RWPE1 (cell line): ENCODE results near the gene MED14.

Experiments used
- CTCF ChIA-PET: fragments of 350-600 bp; sonication (Branson Sonifier 250); formaldehyde crosslinking; extraction: SDS; loops from one replicate; lab custom pipeline; 2021; lab: Yijun Ruan, JAX
- POLR2A ChIA-PET: fragments of 400-600 bp; formaldehyde crosslinking; extraction: SDS; loops from one replicate; lab custom pipeline; 2020; ENCODE audit warnings: antibody characterized with exemption; ENCODE audit not compliant: low non-redundant PET; lab: Yijun Ruan, JAX
- DNase-seq: peaks from one replicate; pipeline ENCODE4 v3.0.0; 2012; ENCODE audit warnings: low spot score
- H3K27ac ChIP-seq: fragments of 450-650 bp; 2 replicates; pipeline ENCODE4 v1.5.1; 2017
- CTCF ChIP-seq: fragments of 450-650 bp; conservative IDR thresholded peaks from 2 replicates; pipeline ENCODE4 v1.5.1; 2017; ENCODE audit warnings: low read depth, mild to moderate bottlenecking

Gene MED14

DNA sequence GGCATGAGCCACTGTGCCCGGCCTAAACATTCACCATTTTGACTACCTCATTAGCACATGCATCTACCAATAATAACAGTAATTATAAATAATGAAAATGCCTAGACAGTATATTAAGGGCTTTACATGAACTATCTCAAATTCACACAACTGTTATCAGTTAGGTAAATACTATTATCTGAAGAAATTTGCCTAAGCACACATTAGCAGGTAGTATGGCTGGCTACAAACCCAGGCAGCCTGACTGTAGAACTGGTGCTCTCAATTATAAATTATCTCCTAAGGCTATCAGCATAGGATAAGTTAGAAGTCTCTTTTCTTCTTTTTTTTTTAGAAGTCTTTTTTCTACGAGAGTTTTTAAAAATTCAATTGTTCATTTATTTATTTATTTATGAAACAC is 73.9 kb downstream of the MED14 start:
- CTCF ChIA-PET, result no interaction called here
- no peak for DNase-seq

GRCh38 chrX:40660381-40660780 is 75.0 kb downstream of the MED14 start:
- ChIA-PET POLR2A (no interaction called here), CTCF (no interaction called here)
- DNase-seq, result no peak
- no peak for TF ChIP-seq CTCF
- no peak overlapping the region for H3K27ac ChIP-seq

More for the DNA sequence above, 73.9 kb downstream of the MED14 start:
- no peak for TF ChIP-seq CTCF
- POLR2A ChIA-PET, result no interaction called here
- no peak overlapping the region for H3K27ac ChIP-seq

GRCh38 chrX:40653535-40653934 is 81.8 kb downstream of the MED14 start:
- no peak overlapping the region for H3K27ac ChIP-seq
- no peak for DNase-seq
- no peak for TF ChIP-seq CTCF
- CTCF ChIA-PET, result no interaction called here
- POLR2A ChIA-PET, result no interaction called here

DNA sequence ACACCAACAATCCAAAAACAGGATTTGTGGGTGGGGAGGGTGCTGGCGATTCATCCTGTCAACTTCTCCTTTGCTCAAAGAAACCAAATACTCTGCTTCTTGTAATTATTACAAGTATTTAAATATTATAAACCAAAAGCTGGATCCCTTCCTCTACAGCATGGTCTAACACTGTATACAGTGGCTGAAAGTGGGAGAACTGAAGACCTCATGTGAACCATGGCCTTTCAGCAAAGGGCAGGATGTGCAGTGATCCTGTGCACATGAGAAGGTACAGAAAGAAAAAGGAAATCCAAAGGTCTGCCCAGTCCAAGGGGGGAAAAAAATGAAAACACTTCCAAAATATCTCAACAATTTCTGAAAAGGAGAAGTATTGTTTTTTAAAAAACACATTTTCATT is 82.7 kb downstream of the MED14 start:
- TF ChIP-seq CTCF, result no peak
- DNase-seq, result no peak
- CTCF ChIA-PET, result no interaction called here
- no peak overlapping the region for H3K27ac ChIP-seq
- POLR2A ChIA-PET, result no interaction called here

DNA sequence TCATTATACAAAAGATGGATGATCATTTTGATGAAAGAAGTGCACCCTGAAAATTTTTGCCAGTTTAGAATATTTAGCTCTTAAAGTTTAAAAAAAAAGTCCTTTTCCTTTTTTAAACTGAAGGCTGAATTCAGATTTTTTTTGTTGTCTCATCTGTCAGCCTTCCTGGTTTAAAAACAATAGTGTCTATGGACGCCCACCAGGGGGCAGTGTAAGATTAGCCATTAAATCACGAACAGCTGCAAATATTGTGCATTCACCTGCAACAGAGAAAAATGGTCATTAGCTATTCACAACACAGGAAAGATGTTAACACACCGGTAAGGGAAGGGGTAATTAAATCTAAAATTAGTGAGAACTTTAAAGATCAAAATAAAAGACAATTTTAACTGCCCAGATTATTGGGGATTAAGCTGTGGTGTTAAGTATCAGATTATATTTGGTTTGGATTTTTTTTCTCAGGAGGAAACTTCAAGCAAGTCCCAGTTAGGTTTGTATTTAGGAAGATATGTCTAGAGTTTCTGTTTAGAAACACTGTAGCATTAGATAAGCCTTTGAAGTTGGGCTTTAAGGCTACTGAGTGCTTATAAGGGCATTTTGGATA is 83.6 kb downstream of the MED14 start:
- ChIA-PET POLR2A (no interaction called here), CTCF (interaction anchor here (0.6 to 1.5 kb wide), 10 partner anchors 12 to 275 kb away, joined by 3 to 6 read pairs (median 3); no protein-coding TSS in a partner anchor)
- no peak overlapping the region for H3K27ac ChIP-seq
- TF ChIP-seq CTCF, result peak; percentile 51
- DNase-seq, result peak; percentile 6

GRCh38 chrX:40647307-40648197 is 87.8 kb downstream of the MED14 start, which contains the start of gene CXorf38:
Gene CXorf38, minus strand, starts transcription at chrX:40647561. Its CDS starts 41 bp downstream, at chrX:40647520.
- ChIA-PET POLR2A (no interaction called here), CTCF (interaction anchor here (0.6 to 0.7 kb wide), 2 partner anchors 25 kb away, joined by 3 to 9 read pairs; no protein-coding TSS in a partner anchor)
- H3K27ac ChIP-seq, result peak within 1 kb of the TSS; percentile 81
- DNase-seq, result peak; percentile 84
- no peak for TF ChIP-seq CTCF
